Stimulated activated CD4-positive, alpha-beta T cell treated with anti-CD3 and anti-CD28 coated beads, Interleukin-12 subunit alpha, Interleukin-12 subunit beta, amount 100 ng/mL, for 24 hours (primary cell): Measurements from ENCODE around the gene TCHH.
"Not testable (repeated sequence)": the region's sequence is repeated elsewhere in the genome, so short reads cannot be mapped to it uniquely, and the experiment has no call there.

ENCODE experiments used
- DNase-seq, 2 experiments: peaks; one replicate each; pipeline ENCODE4 v3.0.0-alpha.2; 2020; ENCODE audit warnings: low read depth in 2 of 2

Gene TCHH

GRCh38 chr1:152115344-152115743 lies at the start of gene TCHH:
TCHH (minus strand) TSS chr1:152115444; CDS start chr1:152114080, 1,364 bp downstream.
- no peak for DNase-seq

GRCh38 chr1:152164517-152165136 lies 49.4 kb upstream of the TCHH start:
- no peak for DNase-seq

DNA sequence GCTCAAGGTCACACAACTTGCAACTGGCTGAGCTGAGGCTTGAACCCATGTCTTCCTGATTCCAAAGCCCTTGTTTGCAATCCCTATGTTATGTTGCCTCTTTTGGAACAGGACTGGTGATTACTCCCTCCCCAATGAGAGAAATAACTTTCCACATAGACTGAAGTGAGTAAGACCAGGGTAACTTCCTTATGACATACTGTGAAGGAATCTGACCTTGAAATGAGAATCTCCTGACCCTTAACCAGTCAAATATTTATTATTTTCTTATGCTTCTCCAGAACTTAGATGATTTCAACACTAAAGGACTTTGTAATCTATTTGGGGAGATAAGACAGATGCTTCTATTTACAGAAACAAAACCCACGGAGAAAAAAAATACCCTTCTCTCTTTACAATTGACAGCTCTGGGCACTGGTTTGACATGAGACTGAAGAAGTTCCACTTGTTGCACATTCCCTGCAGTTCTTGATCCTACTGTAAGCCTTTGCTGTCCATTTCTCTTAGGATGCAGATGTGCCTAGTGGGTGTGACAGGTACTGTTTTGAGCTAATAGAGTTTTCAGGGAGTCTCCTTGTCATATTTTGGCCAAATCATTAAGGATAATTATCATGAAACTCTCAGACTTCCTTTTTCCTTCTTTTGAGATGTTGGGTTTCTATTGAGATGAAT lies 47.7 kb upstream of the TCHH start:
- no peak for DNase-seq

DNA sequence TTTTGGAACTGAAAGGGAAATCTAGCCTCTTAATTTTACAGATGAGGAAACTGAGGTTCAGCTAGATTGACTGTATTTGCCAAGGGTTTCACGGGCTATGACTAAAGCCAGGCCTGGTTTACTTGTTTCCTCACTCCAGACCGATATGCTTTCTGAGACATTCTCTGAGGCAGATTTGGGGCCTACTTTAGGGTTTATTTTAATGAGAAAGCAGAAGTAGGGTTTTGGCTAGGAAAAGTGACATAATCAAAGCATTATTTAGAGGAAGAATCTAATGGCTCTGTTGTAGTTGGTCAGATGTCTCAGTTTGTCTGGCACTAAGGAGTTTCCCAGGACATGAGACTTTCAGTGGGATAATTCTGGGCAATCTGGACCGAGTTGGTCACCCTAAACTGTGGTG lies 45.3 kb upstream of the TCHH start:
- DNase-seq: no peak

DNA sequence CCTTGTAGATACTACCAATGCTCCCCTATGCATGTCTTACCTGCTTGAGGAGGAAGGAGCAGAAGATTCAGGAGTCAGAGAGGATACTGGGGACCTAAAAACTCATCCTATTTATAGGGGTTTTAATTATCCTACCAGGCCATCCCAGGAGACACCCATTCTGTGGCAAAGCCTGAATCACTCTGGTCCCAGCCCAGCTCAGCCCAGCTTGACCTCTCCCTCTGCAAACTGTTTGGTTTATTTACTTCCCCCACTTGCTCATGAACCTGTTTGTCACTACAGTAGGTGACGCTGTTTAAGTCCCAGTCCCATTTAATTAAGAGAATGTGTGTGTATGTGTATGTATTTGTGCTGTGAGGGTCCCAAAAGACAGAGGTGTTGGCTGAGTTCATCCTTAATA lies 43.9 kb upstream of the TCHH start, which contains the start of gene RPTN:
Gene RPTN (minus strand): TSS at position 85 of the 400 bp plus-strand sequence. CDS start 1,339 bp downstream, outside the sequence.
- no peak for DNase-seq

- no peak for DNase-seq
Measured at GRCh38 chr1:152153996-152154395, 38.8 kb upstream of the TCHH start.

DNA sequence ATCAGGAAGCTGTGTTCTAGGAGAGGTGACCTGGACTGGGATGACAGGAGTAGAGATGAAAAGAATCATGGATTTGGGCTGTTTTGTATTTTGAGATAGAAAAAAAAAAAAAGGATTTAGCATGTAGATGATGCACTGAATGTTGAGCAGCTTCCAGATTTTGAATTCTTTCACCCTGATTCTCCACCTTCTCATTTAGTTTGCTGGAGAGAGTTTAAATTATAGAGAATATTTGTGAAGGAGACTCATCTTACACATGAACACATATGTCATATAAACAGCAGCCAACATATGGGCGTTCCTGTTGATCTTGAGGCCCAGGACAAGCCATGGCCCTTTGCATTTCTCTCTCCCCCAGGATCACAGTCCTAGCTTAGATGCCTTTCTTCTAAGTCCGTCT lies 36.4 kb upstream of the TCHH start:
- DNase-seq: no peak

DNA sequence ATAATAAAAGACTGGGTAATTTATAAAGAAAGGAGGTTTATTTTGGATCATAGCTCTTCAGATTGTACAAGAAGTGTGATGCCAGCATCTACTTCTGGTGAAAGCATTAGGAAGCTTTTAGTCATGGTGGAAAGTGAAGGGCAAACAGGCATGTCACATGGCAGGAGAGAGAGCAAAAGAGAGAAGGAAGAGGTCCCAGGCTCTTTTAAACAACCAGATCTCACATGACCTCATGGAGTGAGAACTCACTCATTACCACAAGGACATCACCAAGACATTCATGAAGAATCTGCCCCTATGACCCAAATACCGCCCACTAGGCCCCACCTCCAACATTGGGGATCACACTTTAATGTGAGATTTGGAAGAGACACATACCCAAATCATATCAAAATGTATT lies 33.7 kb upstream of the TCHH start:
- no peak for DNase-seq

DNA sequence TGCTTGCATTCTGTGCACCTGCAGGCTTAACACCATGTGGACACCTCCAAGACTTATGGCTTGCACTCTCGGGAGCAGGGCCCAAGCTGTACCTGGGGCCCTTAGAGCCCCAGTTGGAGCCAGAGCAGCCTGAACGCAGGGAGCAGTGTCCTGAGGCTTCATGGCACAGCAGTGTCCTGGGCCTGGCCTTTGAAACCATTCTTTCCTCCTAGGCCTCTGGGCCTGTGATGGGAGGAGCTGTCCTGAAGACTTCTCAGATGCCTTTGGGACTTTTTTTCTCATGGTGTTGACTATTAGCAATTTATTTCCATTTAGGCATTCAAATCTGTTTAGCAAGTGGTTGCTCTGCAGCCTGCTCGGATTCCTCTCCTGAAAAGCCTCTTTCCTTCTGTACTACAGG lies 32.8 kb upstream of the TCHH start:
- no peak for DNase-seq

DNA sequence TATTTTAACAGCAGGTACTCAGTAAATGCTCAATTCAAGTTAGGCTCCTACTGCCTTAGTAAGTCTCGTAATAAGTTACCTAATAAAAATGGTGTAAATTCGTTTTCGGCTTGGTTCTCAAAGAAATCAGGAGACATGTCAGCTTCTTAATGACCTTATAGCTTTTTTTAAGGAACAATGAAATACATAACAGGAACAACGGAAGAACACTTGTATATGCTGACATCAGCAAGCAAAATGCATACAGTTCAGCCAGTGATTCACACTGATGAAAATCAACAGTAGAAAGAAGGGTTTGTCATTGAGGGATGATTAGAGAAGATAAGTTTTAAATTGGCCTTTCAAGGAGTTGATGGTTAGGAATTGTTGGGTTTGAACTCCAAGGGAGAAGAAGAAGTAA lies 30.5 kb upstream of the TCHH start:
- no peak for DNase-seq

DNA sequence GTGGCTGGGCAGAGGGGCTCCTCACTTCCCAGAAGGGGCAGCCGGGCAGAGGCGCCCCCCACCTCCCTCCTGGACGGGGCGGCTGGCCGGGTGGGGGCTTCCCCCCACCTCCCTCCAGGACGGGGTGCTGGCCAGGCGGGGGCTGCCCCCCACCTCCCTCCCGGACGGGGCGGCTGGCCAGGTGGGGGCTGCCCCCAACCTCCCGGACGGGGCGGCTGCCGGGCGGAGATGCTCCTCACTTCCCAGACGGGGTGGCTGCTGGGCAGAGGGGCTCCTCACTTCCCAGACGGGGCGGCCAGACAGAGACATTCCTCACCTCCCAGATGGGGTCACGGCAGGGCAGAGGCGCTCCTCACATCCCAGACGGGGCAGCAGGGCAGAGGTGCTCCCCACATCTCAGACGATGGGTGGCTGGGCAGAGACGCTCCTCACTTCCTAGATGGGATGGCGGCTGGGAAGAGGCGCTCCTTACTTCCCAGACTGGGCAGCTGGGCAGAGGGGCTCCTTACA lies 29.5 kb upstream of the TCHH start:
- not testable (repeated sequence) for DNase-seq

DNA sequence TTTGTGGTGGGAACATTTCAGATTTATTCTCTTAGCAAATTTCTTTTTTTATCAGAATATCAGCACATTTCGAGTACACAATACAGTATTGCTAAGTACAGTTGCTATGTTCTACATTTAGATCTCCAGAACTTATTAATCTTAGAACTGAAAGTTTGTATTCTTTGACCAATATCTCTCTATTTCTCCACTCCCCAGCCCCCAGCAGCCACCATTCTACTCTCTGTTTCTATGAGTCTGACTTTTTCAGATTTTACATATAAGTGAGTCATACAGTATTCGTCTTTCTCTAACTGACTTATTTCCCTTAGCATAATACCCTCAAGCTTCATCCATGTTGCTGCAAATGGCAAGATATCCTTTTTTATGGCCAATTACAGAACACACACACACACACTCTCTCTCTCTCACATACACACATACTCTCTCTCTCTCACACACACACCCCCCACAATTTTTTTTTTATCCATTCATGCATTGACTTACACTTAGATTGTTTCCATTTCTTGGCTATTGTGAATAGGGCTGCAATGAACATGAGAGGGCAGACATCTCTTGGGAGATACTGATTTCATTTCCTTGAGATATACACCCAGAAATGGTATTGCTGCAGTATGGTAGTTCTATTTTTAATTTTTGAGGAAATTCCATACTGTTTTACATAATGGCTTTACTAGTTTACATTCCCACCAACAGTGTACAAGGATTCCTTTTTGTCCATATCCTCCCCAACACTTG lies 28.1 kb upstream of the TCHH start:
- DNase-seq: peak in 1 of 2 experiments; percentile 17

GRCh38 chr1:152141971-152142584 lies 26.8 kb upstream of the TCHH start:
- peak in 1 of 2 experiments; percentile 16 for DNase-seq

GRCh38 chr1:152137215-152137614 lies 22.0 kb upstream of the TCHH start:
- no peak for DNase-seq

GRCh38 chr1:152130186-152130585 lies 14.9 kb upstream of the TCHH start:
- no peak for DNase-seq

DNA sequence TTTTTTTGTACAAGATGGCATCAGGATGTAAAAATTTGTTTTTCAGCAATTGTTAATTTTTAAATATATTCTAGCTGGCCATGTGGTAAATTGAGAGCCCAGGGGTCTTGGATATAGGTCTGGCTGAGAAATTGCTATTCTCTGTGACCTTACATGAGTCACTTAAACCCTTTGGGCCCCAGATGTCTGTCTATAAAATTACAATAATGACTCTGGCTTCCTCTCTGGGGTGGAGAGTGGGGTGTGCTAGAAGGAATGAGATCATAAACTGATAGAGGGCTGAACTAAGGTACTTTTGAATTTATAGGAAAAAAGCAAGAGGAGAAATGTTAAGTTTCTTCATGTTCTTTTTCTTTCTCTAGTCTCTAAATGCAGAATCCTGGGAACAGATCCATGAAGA lies 12.4 kb upstream of the TCHH start:
- DNase-seq: no peak

DNA sequence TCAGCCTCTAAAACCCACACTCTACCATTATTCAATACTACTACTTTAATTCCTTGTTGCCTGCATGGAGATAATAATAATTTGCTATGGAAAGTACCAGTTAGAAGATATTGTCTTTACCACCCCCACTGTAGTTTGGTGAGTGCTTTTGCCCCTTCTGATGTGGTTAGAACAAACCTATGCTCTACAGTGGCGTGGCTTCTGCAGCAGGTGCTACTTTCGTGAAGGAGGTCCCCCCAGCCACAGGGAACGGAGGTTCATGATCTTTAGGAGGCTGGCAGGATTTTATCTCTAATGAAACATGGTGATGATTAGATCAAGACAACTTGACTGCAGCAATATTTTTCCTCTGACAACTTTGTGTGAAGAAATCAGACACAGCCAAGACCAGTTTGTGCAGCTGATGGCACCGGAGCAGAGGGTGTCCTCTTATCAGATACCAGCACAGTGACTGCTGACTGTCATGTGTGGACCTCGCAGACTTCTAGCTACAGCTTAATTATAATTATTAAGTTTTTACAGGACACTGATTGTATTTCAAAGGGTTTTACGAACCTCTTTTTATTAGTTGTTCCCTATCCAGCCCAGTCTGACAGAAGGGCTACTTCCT lies 10.7 kb upstream of the TCHH start:
- DNase-seq: no peak

DNA sequence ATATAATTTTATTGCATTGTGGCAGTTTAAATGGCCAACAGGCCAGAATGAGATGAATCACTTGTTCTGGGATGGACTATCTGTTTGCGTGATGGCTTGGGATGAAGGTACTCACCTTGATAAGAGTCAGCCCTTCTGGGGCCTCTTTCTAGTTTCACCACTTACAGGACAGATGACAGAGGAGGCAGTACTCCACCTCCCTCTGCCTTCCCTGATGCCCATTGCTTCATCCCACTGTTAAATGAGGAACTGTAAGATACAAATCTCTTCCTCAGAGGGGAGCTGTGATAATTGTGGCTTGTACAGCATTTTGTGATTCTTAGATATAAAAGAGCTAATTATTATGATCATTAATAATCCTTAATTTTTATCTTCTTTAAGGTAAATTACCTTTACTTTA lies 3.7 kb upstream of the TCHH start:
- DNase-seq: no peak

DNA sequence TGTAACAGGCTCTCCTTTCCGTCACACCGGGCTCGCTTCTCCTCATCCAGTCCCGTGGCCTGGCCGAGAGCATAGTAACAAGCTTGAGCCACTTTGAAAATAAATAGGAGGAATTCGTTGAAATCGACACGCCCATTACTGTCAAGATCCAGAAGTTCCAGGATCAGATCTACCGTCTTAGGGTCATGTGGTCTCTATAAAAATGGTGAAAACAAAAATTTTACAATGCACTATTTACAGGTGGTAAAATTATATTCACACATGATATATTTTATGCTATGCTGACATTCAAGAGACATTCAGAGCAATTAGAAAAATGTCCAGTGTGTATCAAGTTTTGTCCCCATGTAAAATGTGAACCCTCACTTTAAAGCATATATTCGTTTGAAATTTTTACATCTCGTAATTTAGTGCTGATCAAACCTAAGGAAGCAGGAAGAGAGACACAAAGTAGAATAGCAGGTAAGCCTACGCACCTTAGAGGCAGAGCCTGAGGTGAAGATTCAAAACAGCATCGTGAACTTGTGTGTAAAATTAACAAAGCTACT lies 2.3 kb downstream of the TCHH start:
- no peak for DNase-seq

DNA sequence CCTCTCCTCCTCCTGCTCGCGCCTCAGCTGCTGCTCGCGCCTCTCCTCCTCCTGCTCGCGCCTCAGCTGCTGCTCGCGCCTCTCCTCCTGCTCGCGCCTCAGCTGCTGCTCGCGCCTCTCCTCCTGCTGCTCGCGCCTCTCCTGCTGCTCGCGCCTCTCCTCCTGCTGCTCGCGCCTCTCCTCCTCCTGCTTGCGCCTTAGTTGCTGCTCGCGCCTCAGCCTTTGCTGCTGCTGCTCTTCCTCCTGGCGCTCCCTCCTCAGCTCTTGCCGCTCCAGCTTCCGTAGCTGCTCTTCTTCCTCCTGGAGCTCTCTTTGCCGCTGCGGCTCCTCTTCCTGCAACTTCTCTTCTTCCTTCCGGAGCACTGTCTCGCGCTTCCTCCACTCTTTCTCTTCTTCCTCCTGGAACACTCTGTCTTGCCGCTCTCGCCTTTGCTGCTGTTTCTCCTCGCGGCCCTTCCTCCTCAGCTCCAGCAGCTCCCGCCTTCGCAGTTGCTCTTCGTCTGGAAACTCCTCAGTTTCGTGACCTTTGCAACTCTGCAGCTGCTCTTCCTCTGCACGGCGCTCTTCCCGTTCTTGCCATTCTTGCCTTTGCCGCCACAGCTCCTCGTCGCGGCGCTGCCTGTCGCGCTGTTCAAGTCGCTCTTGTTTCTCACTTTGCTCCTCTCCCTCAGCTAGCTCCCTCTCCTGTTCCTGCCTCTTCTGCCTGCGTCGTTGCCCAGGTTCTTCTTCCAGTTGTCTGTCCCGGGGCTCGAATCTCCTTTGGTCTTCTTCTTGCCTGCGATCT lies 3.0 kb downstream of the TCHH start:
- no peak for DNase-seq

DNA sequence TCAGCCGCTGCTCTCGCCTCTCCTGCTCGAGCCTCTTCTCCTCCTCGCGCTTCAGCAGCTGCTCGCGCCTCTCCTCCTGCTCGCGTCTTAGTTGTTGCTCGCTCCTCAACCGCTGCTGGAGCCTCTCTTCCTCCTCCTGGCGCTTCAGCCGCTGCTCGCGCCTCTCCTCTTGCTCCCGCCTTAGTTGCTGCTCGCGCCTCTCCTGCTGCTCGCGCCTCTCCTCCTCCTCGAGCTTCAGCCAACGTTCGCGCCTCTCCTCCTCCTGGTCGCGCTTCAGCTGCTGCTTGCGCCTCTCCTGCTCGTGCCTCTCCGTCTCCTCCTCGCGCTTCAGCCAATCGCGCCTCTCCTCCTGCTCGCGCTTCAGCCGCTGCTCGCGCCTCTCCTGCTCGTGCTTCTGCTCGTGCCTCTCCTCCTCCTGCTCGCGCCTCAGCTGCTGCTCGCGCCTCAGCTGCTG lies 3.7 kb downstream of the TCHH start:
- DNase-seq: no peak
